A549 (cell line): Measurements from ENCODE around the gene GPR142. TPM values are rescaled to one million over a fixed set of nuclear protein-coding genes. Genes with fewer than 3 reads are reported as not detected.

Experiments used
- ATAC-seq, 2 experiments: fragments of 200-7000 bp in 1 of 2; fragments of >200 bp in 1 of 2; cut with Nextera tagmentation in 1 of 2; cut with Tn5 transposase in 1 of 2; 3 replicates each; pipeline versions ENCODE4 v1.8.0 to v1.9.1; 2018 to 2020; ENCODE audit warnings: mild to moderate bottlenecking in 1 of 2, moderate library complexity in 1 of 2
- CTCF ChIA-PET: fragments of 300-600 bp; sonication (Branson Sonifier 250); formaldehyde crosslinking; extraction: SDS; loops from one replicate; lab custom pipeline; 2021; ENCODE audit warnings: antibody characterized with exemption, inconsistent platforms; lab: Yijun Ruan, JAX
- POLR2A ChIA-PET: fragments of 350-600 bp; formaldehyde crosslinking; extraction: SDS; loops from one replicate; lab custom pipeline; 2021; ENCODE audit warnings: antibody characterized with exemption, inconsistent platforms; lab: Yijun Ruan, JAX
- DNase-seq, 2 experiments: peaks; one replicate each; pipeline versions ENCODE4 v3.0.0 to v3.0.0-alpha.2; 2011 to 2016; ENCODE audit warnings: low read depth in 1 of 2, low spot score in 1 of 2
- FAIRE-seq: peaks from 2 replicates; lab custom pipeline; 2011; peaks lifted over from hg19 to GRCh38; lab: Jason Lieb, UNC
- H3K27ac ChIP-seq, 2 experiments: fragments of >200 bp; sonication (Bioruptor Twin); formaldehyde crosslinking; 3 replicates each; pipeline ENCODE4 v1.5.1; 2016 to 2017
- H3K4me1 ChIP-seq: fragments of >200 bp; sonication (Bioruptor Twin); formaldehyde crosslinking; 3 replicates; pipeline ENCODE4 v1.6.1; 2016
- H3K4me2 ChIP-seq: fragments of >200 bp; sonication (Bioruptor Twin); formaldehyde crosslinking; 3 replicates; pipeline ENCODE4 v1.6.1; 2016
- H3K4me3 ChIP-seq: fragments of >200 bp; sonication (Bioruptor Twin); formaldehyde crosslinking; 3 replicates; pipeline ENCODE4 v1.5.1; 2016
- H3K9me3 ChIP-seq: fragments of >200 bp; sonication (Bioruptor Twin); formaldehyde crosslinking; 3 replicates; pipeline ENCODE4 v1.6.1; 2016
- CBX2 ChIP-seq: fragments of 200-600 bp; sonication (generic); IDR thresholded peaks from 2 replicates; pipeline ENCODE4 v1.6.1; 2016; ENCODE audit warnings: low read depth, mild to moderate bottlenecking, borderline replicate concordance
- EHF ChIP-seq: fragments of 250-450 bp; sonication (Bioruptor Pico); IDR thresholded peaks from 2 replicates; pipeline ENCODE4 v1.5.0; 2020; ENCODE audit warnings: mild to moderate bottlenecking
- FOSB ChIP-seq: fragments of 250-450 bp; sonication (Bioruptor Pico); IDR thresholded peaks from 2 replicates; pipeline ENCODE4 v1.5.0; 2020; ENCODE audit warnings: mild to moderate bottlenecking, moderate library complexity
- HDAC2 ChIP-seq: fragments of 200-600 bp; sonication (generic); IDR thresholded peaks from 2 replicates; pipeline ENCODE4 v1.6.1; 2016
- HOXB13 ChIP-seq: fragments of 250-450 bp; sonication (Bioruptor Pico); IDR thresholded peaks from 2 replicates; pipeline ENCODE4 v1.5.0; 2020; ENCODE audit warnings: low read depth, mild to moderate bottlenecking, moderate library complexity
- JUN ChIP-seq, 2 experiments: fragments of >200 bp; sonication (Bioruptor Twin); formaldehyde crosslinking; IDR thresholded peaks; 2 replicates in 1 of 2; 3 replicates in 1 of 2; pipeline ENCODE4 v1.6.1; 2016 to 2017
- JUNB ChIP-seq: fragments of >200 bp; sonication (Bioruptor Twin); formaldehyde crosslinking; IDR thresholded peaks from 2 replicates; pipeline ENCODE4 v1.6.1; 2016
- KDM5A ChIP-seq: fragments of 200-600 bp; sonication (generic); IDR thresholded peaks from 2 replicates; pipeline ENCODE4 v1.6.1; 2016; ENCODE audit warnings: antibody characterized with exemption, mild to moderate bottlenecking
- MAFK ChIP-seq: fragments of 450-650 bp; IDR thresholded peaks from 2 replicates; pipeline ENCODE4 v1.6.1; 2014; ENCODE audit not compliant: partially characterized antibody
- NFE2L2 ChIP-seq: fragments of 150-350 bp; conservative IDR thresholded peaks from 2 replicates; pipeline ENCODE4 v1.6.1; 2014; ENCODE audit warnings: low read length
- POLR2AphosphoS2 ChIP-seq: conservative IDR thresholded peaks from 2 replicates; pipeline ENCODE4 v1.6.1; 2012; ENCODE audit warnings: low read length, improper control_type of control experiment, inconsistent platforms
- RARB ChIP-seq: fragments of 250-450 bp; sonication (Bioruptor Pico); IDR thresholded peaks from 2 replicates; pipeline ENCODE4 v1.8.0; 2021; ENCODE audit warnings: mild to moderate bottlenecking, moderate library complexity
- RCOR1 ChIP-seq: fragments of 150-350 bp; IDR thresholded peaks from 2 replicates; pipeline ENCODE4 v1.6.1; 2014; ENCODE audit warnings: antibody characterized with exemption, low read length, low read depth
- SMC3 ChIP-seq: fragments of >200 bp; sonication (Bioruptor Twin); formaldehyde crosslinking; IDR thresholded peaks from 3 replicates; pipeline ENCODE4 v1.6.1; 2018; ENCODE audit warnings: inconsistent platforms
- SREBF2 ChIP-seq: fragments of 450-650 bp; IDR thresholded peaks from 2 replicates; pipeline ENCODE4 v1.6.1; 2014; ENCODE audit warnings: mild to moderate bottlenecking, moderate library complexity
- ZNF302 ChIP-seq: fragments of 250-450 bp; sonication (Bioruptor Pico); IDR thresholded peaks from 2 replicates; pipeline ENCODE4 v1.9.0; 2021; ENCODE audit warnings: inconsistent platforms, mild to moderate bottlenecking, moderate library complexity
- WGBS: methylation state at CpG from one replicate; pipeline ENCODE4 v1.1.6; 2017; ENCODE audit errors: missing lambda C conversion rate; 5-methylcytosine and 5-hydroxymethylcytosine counted together
- polyA plus RNA-seq, 4 experiments: library from polyadenylated mRNA; depleted of rRNA in 3 of 4; stranded (reverse); fragments of >200 nt; fragmentation: RNase III in 1 of 4; extraction: RNeasy Plus Mini Kit Qiagen cat#74134 plus additional on column Dnase treatment in 1 of 4; gene quantifications; 2 replicates in 3 of 4; 3 replicates in 1 of 4; pipeline ENCODE4 v1.2.3, GENCODE V29; 2011 to 2017
- TF ChIP-seq, protein P1 (sequence below): fragments of >200 bp; sonication (Bioruptor Twin); formaldehyde crosslinking; IDR thresholded peaks from 3 replicates; pipeline ENCODE4 v1.6.1; 2016
- TF ChIP-seq, protein P2 (sequence below): fragments of 250-450 bp; sonication (Bioruptor Pico); IDR thresholded peaks from 2 replicates; pipeline ENCODE4 v1.5.0; 2020; ENCODE audit warnings: low read depth, mild to moderate bottlenecking, moderate library complexity
- TF ChIP-seq, protein P3 (sequence below): fragments of 450-650 bp; IDR thresholded peaks from 2 replicates; pipeline ENCODE4 v1.6.1; 2014; ENCODE audit warnings: antibody characterized with exemption

The GPR142 gene
- polyA plus RNA-seq, 2 of the 4 experiments (the other 2 are of a cell fraction), result not detected

DNA sequence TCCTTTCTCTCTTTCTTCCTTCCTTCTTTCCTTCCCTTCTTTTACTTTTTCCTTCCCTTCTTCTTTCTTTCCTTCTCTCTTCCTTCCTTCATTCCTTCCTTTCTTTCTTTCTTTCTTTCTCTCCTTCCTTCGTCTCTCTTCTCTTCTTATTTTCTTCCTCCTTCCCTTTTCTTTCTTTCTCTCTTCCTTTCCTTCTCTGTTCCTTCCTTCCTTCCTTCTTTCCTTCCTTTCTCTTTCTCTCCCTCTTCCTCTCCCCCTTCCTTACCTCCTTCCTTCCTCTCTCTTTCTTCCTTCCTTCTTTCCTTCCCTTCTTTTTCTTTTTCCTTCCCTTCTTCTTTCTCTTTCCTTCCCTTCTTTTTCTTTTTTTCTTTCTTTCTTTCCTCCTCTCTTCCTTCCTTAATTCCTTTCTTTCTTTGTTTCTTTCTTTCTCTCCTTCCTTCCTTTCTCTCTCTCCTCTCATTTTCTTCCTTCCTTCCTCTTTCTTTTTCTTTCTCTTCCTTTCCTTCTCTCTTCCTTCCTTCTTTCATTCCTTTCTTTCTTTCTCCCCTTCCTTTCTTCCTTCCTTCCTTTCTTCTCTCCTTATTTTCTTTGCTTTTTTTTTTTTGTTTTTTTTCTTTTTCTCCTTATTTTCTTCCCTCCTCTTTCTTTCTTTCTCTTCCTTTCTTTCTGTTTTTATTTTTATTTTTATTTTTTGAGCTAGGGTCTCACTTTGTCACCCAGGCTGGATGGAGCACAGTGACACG, 22.8 kb downstream of the GPR142 start:
- CTCF ChIA-PET, result interaction anchor here (1.5 to 11.3 kb wide), 7 partner anchors 10 to 67 kb away, joined by 4 to 127 read pairs (median 27); partner anchors contain the start of gene BTBD17
- DNase-seq, result no peak
- Histone ChIP-seq H3K4me2 (no peak overlapping the region), H3K4me3 (no peak overlapping the region), H3K27ac (no peak overlapping the region), H3K9me3 (no peaks in the 10 kb centered on the region), H3K4me1 (peaks cover 4% of the 10 kb centered on the region; the same call in 2 of the 3 replicates)
- TF ChIP-seq HDAC2 (0 out of 2 replicates have a peak, but pooled peaks have one; percentile 16), JUN (IDR thresholded peaks at IDR 0.05) (no peak)
- no peak for FAIRE-seq
- POLR2A ChIA-PET, result no interaction called here
- no peak for ATAC-seq
- 35% methylated on average over 2 of the region's 2 CpGs for WGBS

DNA sequence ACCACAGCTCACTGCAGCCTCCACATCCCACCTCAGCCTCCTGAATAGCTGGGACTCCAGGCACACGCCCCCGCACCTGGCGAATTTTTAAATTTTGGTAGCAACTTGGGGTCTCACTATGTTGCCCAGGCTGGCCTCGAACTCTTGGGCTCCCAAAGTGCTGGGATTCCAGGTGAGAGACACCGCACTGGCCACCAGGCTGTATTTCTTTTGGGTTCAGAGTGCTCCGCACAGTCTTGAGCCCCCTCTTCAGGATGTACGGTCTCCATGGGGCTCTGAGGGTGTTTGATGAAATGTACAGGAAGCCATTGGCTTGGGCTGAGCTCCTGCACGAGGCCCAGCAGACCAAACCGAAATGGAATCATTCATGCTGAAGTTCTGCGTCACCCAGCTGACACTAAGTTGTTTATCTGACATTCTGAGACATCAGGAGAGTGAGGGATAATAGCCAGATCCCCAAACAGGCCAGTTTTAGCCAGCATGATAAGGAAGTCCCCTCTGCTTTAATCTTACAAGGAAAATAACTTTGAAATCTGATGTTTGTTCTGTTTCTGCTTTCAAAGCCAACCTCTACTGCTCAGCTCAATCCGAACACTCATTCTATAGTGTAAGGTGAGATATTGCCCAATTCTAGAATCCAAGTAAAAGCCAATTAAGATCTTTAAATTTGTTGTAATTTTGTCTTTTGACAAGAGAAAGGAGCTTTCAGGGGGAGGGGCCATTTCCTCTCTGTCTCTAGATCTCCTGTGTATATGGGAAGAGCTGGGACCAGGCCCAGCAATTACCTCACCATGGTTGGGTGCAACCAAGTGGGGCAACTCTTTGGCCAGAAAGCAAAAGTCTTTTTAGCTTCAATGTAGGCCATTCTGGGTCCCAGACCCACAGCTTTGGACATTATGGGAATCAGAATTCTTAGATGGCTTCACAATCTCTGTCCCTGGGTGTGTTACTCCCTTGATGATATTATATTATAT, 23.7 kb downstream of the GPR142 start:
- ATAC-seq (no peak), DNase-seq (no peak), FAIRE-seq (no peak)
- Histone ChIP-seq H3K9me3 (no peaks in the 10 kb centered on the region), H3K4me3 (no peak overlapping the region), H3K27ac (no peak overlapping the region), H3K4me2 (no peak overlapping the region), H3K4me1 (peaks cover 5% of the 10 kb centered on the region; the same call in 2 of the 3 replicates)
- WGBS, result 63% methylated on average over 11 of the region's 11 CpGs
- TF ChIP-seq KDM5A (no peak), RCOR1 (no peak)
- TF ChIP-seq, protein P1, sequence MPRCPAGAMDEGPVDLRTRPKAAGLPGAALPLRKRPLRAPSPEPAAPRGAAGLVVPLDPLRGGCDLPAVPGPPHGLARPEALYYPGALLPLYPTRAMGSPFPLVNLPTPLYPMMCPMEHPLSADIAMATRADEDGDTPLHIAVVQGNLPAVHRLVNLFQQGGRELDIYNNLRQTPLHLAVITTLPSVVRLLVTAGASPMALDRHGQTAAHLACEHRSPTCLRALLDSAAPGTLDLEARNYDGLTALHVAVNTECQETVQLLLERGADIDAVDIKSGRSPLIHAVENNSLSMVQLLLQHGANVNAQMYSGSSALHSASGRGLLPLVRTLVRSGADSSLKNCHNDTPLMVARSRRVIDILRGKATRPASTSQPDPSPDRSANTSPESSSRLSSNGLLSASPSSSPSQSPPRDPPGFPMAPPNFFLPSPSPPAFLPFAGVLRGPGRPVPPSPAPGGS, result no peak
- ChIA-PET POLR2A (no interaction called here), CTCF (interaction anchor here (0.7 to 11.3 kb wide), 9 partner anchors 11 to 101 kb away, joined by 3 to 127 read pairs (median 4); partner anchors contain the start of gene BTBD17)

DNA sequence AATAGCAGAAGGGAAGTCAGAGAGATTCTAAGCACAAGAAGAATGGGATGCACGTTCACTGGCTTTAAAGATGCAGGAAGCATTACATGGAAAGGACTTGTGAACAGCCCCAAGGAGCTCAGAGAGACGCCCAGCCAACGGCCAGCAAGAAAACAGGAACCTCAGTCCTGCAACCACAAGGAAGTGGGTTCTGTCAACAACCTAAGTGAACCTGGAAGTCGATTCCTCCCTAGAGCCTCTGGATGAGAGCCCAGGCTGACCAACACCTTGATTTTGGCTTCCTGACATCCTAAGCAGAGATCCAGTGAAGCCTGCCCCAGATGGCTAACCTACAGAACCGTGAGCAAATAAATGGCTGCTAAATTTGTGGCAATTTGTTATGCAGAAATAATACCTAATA, 24.5 kb downstream of the GPR142 start:
- Histone ChIP-seq H3K4me1 (peaks cover 5% of the 10 kb centered on the region; the same call in 2 of the 3 replicates), H3K9me3 (no peaks in the 10 kb centered on the region), H3K27ac (no peak overlapping the region), H3K4me2 (no peak overlapping the region), H3K4me3 (no peak overlapping the region)
- no peak for ATAC-seq
- no peak for DNase-seq
- 57% methylated on average over 5 of the region's 5 CpGs for WGBS
- TF ChIP-seq CBX2 (no peak), MAFK (no peak), HDAC2 (no peak), RARB (CRISPR knock-in tag) (no peak), SMC3 (no peak), ZNF302 (CRISPR knock-in tag) (no peak), FOSB (CRISPR knock-in tag) (no peak), POLR2AphosphoS2 (no peak), JUN (IDR thresholded peaks at IDR 0.05) (no peak)
- TF ChIP-seq, protein P2, sequence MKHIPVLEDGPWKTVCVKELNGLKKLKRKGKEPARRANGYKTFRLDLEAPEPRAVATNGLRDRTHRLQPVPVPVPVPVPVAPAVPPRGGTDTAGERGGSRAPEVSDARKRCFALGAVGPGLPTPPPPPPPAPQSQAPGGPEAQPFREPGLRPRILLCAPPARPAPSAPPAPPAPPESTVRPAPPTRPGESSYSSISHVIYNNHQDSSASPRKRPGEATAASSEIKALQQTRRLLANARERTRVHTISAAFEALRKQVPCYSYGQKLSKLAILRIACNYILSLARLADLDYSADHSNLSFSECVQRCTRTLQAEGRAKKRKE (CRISPR knock-in tag), result no peak
- no peak for FAIRE-seq
- ChIA-PET CTCF (interaction anchor here (0.7 to 11.3 kb wide), 10 partner anchors 12 to 100 kb away, joined by 3 to 127 read pairs (median 4); partner anchors contain the start of gene BTBD17), POLR2A (no interaction called here)

DNA sequence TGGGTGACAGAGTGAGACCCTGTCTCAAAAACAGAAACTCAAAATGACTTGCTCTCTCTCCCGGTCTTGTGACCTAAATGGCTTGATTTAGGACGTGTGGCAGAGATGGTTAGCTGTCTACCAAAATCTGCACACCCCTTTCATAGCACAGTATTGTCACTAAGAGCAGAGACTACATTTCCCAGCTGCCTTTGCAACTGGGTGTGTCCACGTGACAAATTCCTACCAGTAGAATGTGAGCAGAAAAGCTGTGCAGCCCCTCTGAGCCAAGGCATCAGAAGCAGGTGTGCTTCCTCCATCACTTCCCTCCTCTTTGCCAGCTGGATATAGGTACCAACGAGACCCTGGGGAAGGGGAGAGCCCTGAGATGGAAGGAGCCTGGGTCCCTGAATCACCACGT, 25.5 kb downstream of the GPR142 start:
- WGBS, result 36% methylated on average over 5 of the region's 5 CpGs
- no peak for DNase-seq
- peak in 1 of 2 experiments; percentile 57; a peak in 3 of 6 replicates for ATAC-seq
- no peak for FAIRE-seq
- H3K27ac ChIP-seq, result no peak overlapping the region
- H3K4me1 ChIP-seq, result peaks cover 5% of the 10 kb centered on the region; the same call in 2 of the 3 replicates
- ChIA-PET CTCF (interaction anchor here (0.7 to 11.3 kb wide), 13 partner anchors 10 to 209 kb away, joined by 3 to 127 read pairs (median 4); partner anchors contain the start of gene GPR142), POLR2A (no interaction called here)
- no peak overlapping the region for H3K4me3 ChIP-seq
- no peaks in the 10 kb centered on the region for H3K9me3 ChIP-seq
- TF ChIP-seq JUN (IDR thresholded peaks at IDR 0.05) (no peak), SREBF2 (no peak), EHF (CRISPR knock-in tag) (no peak), HOXB13 (CRISPR knock-in tag) (no peak), JUNB (no peak), NFE2L2 (no peak), RARB (CRISPR knock-in tag) (no peak)
- TF ChIP-seq, protein P3, sequence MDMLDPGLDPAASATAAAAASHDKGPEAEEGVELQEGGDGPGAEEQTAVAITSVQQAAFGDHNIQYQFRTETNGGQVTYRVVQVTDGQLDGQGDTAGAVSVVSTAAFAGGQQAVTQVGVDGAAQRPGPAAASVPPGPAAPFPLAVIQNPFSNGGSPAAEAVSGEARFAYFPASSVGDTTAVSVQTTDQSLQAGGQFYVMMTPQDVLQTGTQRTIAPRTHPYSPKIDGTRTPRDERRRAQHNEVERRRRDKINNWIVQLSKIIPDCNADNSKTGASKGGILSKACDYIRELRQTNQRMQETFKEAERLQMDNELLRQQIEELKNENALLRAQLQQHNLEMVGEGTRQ, result peak; percentile 47
- no peak overlapping the region for H3K4me2 ChIP-seq
